Coronary artery (tissue), 2 donors: Measurements from ENCODE around the gene TTYH1.
"Not testable (repeated sequence)": the region's sequence is repeated elsewhere in the genome, so short reads cannot be mapped to it uniquely, and the experiment has no call there.

Experiments used
- DNase-seq: peaks from one replicate; pipeline ENCODE4 v3.0.0-alpha.2; 2017; ENCODE audit warnings: low spot score
- H3K27ac ChIP-seq, 2 donors: fragments of 200-600 bp; sonication (generic); one replicate each; pipeline ENCODE4 v1.5.1; 2016 to 2019
- H3K4me3 ChIP-seq: fragments of 200-600 bp; sonication (generic); 2 replicates; pipeline ENCODE4 v1.5.1; 2016; ENCODE audit warnings: mild to moderate bottlenecking, moderate library complexity
- TF ChIP-seq, protein P1 (sequence below): fragments of 200-600 bp; sonication (generic); IDR thresholded peaks from one replicate; pipeline ENCODE4 v1.5.1; 2019; ENCODE audit warnings: antibody characterized with exemption

TTYH1 gene

DNA sequence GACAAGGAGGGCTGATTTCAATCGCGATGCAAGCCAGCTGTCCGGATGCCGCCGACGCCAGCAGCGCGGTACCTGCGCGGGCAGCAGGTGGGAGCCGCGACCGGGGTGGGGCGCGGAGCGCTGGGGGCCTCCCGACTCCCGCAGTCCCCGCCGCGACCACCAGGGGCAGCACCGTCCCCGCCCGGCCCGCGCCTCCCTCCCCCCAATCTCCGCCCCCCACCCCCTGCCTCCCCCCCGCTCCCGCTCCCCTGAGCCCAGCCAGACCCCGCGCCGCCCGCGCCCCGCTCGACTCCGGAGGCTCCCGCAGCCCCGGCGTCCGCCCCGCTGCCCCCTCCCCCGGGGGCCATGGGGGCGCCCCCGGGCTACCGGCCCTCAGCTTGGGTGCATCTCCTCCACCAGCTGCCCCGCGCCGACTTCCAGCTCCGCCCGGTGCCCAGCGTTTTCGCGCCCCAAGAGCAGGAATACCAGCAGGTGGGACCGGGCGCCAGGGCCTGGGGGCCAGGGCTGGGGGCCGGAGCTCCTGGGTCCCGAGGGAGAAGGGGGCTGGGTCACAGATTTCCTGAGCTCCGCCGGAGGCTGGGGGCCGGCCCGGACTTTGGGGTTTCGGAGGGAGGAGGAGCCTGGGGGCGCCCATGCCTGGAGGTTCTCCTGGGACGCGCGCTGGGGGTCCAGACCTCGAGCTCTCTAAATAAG lies at the start of gene TTYH1:
Gene TTYH1, plus strand, starts transcription at position 257 of the 693 bp plus-strand sequence. Its CDS starts 89 bp downstream, at position 346.
- Histone ChIP-seq H3K4me3 (peak within 1 kb of the TSS; percentile 40), H3K27ac (peak within 1 kb of the TSS in 1 of 2 donors; percentile 15)
- DNase-seq, result no peak
- TF ChIP-seq, protein P1, sequence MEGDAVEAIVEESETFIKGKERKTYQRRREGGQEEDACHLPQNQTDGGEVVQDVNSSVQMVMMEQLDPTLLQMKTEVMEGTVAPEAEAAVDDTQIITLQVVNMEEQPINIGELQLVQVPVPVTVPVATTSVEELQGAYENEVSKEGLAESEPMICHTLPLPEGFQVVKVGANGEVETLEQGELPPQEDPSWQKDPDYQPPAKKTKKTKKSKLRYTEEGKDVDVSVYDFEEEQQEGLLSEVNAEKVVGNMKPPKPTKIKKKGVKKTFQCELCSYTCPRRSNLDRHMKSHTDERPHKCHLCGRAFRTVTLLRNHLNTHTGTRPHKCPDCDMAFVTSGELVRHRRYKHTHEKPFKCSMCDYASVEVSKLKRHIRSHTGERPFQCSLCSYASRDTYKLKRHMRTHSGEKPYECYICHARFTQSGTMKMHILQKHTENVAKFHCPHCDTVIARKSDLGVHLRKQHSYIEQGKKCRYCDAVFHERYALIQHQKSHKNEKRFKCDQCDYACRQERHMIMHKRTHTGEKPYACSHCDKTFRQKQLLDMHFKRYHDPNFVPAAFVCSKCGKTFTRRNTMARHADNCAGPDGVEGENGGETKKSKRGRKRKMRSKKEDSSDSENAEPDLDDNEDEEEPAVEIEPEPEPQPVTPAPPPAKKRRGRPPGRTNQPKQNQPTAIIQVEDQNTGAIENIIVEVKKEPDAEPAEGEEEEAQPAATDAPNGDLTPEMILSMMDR, result no peak

DNA sequence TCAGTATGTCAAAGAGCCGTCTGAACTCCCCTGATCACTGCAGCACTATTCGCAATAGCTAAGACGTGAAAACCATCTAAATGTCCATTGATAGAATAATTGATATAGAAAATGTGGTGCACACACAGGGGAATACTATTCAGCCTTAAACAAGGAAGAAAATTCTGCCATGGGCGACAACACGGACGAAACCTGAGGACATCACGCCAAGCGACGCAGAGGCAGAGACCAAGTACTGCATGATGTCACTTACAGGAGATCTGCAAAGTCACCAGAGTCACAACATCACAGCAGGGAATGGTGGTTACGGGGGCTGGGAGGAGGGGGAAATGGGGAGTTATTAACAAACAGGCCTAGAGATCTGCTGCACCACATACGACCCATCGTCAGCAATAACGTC lies 49.5 kb upstream of the TTYH1 start:
- not testable (repeated sequence) for H3K27ac ChIP-seq, H3K4me3 ChIP-seq, DNase-seq

DNA sequence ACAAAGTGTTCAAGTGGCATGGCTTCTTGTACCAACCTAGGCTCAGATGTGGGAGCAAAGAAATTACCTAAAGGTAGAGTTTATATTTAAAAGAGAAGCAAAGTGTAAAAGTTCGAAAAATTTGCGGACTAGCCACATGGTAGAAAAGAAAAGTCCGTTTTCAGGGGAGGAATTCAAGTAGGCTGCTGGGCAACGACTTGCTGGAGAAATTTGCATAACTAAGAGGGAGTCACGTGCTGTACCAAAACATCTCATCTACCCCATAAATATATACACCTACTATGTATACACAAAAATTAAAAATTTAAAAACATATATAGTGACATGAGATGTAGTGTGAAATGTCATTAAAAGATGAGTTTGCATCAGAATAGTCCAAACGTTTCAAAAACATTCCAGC lies 48.5 kb upstream of the TTYH1 start:
- TF ChIP-seq, protein P1, result no peak
- no peak overlapping the region for H3K4me3 ChIP-seq
- no peak for DNase-seq
- H3K27ac ChIP-seq, result no peak overlapping the region

DNA sequence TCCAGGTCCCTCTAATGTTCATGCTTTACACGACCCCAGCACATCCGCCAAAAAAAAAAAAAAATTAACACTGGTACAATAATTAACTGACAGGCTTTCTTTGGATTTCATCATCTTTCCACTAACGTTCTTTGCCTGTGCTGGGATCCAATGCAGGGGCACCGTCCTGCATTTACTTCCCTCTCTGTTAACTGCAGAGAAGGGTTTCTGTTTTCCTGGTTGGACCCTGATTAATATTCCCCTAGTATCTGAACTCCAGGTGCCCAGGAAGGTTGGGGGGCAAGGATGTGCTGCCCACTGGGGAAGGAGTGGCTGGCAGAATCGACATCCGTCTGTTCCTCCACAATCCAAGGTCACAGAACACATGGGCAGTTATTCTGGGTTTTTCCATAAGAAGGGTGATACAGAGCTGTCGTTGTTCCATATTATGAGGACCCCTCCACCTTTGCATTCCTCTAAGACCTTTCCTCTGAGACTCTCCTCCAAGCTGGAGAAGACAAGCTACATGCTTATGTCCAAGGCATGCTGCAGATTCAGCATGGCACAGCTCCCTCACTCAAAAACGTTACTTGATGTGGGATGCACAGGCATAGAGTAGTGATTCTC lies 46.1 kb upstream of the TTYH1 start:
- Histone ChIP-seq H3K4me3 (no peak overlapping the region), H3K27ac (peak overlapping the region in 1 of 2 donors; percentile 32)
- TF ChIP-seq, protein P1, result no peak
- DNase-seq, result no peak

DNA sequence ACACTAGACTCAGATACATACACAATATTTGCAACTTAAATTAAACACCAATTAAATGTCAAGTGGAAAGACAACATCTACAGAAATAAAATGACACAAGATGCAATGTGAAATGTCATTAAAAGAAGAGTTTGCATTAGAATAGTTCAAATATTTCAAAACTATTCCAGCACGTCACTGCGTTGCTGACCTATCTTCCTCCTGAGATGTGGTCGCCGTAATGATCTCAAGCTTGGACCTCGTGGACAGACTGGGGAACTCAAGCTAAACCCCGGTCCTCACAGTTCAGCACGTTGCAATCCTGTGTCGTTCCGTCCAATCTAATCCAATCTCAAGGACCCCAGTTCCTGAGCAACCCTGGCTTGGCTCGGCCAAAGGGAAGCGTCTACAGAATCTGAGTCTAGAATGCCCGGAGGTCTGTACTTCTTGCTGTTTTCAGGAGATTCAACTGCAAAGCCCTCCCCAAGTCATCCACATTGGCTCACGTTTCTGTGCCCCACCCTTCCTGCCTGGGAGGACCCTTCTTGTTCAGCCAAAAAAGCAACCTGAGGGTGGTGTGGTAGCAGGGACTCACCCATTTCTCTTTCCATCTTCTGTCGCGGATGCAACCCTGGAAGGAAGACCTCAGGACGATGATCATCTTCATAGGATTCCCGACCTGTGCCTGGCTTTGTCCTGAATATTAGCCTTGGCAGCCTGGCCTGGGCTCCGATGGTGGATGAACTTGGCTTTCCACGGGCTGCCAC lies 45.4 kb upstream of the TTYH1 start:
- not testable (repeated sequence) for H3K4me3 ChIP-seq, DNase-seq, H3K27ac ChIP-seq

DNA sequence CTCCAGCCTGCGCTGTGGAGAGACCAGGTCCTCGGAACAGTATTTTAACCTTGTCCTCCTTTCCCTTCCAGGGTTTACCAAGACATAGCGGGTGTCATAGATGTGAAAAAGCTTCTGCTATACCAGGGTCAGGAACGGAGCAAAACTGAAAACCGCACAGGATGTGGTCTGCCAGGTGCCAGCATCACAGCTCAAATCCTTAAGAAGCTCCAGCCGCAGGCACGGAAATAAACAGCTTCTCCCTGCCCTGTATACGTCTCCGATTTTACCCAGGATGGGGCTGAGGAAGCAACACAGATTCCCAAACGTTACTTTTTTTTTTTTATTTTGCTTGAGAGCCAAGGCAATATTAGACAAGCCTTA lies 44.8 kb upstream of the TTYH1 start:
- H3K27ac ChIP-seq, DNase-seq, H3K4me3 ChIP-seq: not testable (repeated sequence)

DNA sequence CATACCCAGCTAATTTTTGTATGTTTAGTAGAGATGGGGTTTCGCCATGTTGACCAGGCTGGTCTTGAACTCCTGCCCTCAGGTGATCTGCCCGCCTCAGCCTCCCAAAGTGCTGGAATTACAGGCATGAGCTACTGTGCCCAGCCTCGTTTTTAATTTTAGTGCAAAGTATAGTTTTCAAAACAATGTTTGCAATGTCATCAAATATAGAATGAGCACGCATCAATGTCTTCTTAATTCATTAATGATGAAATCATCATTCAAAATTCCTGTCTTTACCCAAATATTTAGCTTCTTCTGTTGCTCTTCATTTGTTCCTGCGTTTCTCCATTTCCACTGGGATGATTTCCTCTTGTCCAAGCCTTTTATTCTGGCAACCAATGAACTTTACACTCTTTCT lies 43.8 kb upstream of the TTYH1 start:
- H3K27ac ChIP-seq, DNase-seq, H3K4me3 ChIP-seq: not testable (repeated sequence)

DNA sequence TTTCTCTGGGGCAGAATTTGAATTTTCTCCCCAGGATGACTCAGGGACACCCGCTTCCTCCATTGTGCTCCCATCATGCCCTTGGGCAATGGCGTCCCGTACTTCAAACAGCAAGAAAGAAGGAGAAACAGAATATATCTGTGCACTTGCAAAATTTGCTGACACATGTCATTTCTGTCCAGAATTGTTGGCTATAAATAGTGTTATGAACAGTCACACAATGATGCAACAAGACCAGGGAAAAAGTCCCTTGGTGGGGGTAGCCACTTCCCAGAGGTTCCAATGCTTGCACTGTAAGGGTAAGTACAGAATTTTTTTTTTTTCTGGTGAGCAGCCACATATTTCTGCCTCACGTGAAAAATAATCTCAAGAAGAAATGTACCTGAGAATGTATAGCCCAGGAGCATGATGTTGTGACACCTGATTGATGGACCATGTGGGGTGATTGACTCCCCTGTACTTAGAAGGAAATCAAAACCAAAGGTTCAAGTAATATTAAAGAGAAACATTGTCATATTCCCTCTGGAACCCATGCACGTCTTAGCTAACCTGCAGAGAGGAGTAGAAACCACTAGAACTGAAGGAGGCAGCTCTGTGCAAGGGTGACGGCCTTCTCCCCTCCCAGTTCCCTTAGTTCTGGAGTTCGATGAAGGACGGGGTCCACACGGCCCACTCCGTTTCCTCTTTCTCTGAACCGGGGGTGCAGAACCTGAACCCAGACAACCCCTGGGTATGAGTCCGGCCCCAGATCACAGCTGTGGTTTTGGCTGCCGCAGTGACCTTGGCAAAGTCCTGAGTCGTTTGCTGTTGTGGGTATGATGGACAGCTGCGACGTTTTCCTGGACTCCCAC lies 41.3 kb upstream of the TTYH1 start:
- Histone ChIP-seq H3K27ac (peak overlapping the region in 1 of 2 donors; percentile 64), H3K4me3 (no peak overlapping the region)
- TF ChIP-seq, protein P1, result no peak
- no peak for DNase-seq

DNA sequence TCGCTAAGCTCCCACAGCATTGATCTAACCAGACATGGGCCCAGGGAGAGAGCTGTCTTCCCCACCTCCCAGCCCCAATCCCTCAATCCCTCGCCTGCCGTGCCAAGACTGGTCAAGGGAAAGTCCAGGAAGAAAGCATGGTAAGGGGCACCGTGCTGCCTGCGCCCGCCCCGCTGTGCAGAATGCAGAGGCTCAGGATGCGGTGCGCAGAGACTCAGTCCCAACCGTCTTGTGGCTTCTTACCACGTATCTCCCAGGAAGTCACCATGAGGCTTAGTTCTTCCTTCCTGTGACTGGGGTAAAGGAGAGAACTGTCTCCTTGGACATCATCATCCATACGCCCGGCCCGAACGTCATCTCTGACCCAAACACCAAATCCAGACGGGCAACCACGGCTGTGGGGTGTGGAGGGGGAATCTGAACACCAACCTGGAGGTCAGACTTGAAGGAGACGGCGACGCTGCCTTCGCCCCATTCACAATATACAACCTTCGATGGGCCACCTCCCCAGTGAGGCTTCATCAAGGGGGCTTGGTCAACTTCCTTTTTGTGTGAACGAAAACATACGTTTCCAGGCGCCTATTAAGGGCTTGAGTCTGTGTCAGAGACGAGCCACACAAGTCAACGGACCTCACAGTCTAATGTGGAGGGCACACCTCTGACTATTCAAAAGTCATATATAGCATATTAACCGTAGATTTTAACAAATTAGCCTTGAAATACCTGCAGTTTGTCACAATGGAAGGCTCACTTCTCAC lies 39.9 kb upstream of the TTYH1 start:
- DNase-seq, H3K27ac ChIP-seq, H3K4me3 ChIP-seq: not testable (repeated sequence)
